ENCODE data around the gene PFKFB4.

GRCh38 chr3:48536116-48536515 lies 20.5 kb downstream of the PFKFB4 start:
- TF ChIP-seq POLR2A (IDR thresholded peaks at IDR 0.05) (no peak), CTCF (IDR thresholded peaks at IDR 0.05) (no peak)
